Caco-2 (cell line): ENCODE results near the gene ZNF609. TPM values are rescaled to one million over a fixed set of nuclear protein-coding genes. Genes with fewer than 3 reads are reported as not detected.

Experiments
- BruUV-seq: library from RNA; stranded (reverse); fragments of 400-500 nt; replicated peaks from 2 replicates; lab custom pipeline; 2021; lab: Mats Ljungman, UMichigan
- CTCF ChIA-PET: fragments of 300-600 bp; sonication (Branson Sonifier 250); formaldehyde crosslinking; loops from one replicate; lab custom pipeline; 2022; ENCODE audit warnings: antibody characterized with exemption; lab: Charles Lee
- POLR2A ChIA-PET: fragments of 300-600 bp; sonication (Branson Sonifier 250); formaldehyde crosslinking; loops from one replicate; lab custom pipeline; 2022; ENCODE audit warnings: antibody characterized with exemption; lab: Charles Lee
- DNase-seq, 2 experiments: peaks; one replicate each; pipeline versions ENCODE4 v3.0.0 to v3.0.0-alpha.2; 2020 to 2022
- H3K27me3 ChIP-seq: replicated peaks from 2 replicates; pipeline ENCODE4 v1.6.0; 2011; ENCODE audit warnings: low read length; ENCODE audit not compliant: control insufficient read depth, insufficient read depth
- H3K36me3 ChIP-seq: 2 replicates; pipeline ENCODE4 v1.5.1; 2011; ENCODE audit warnings: low read length; ENCODE audit not compliant: control insufficient read depth, insufficient read depth
- H3K4me1 ChIP-seq: fragments of 250-450 bp; sonication (Bioruptor Pico); 2 replicates; pipeline ENCODE4 v1.5.1; 2020; ENCODE audit warnings: mild to moderate bottlenecking
- H3K4me3 ChIP-seq: 2 replicates; pipeline ENCODE4 v1.5.1; 2011; ENCODE audit warnings: low read depth, mild to moderate bottlenecking, control low read depth, low read length
- H3K9me3 ChIP-seq: fragments of 250-450 bp; sonication (Bioruptor Pico); 2 replicates; pipeline ENCODE4 v1.5.1; 2020; ENCODE audit warnings: mild to moderate bottlenecking, moderate library complexity
- H3K27ac Mint-ChIP-seq: one replicate; pipeline ENCODE4 v1.8.0; 2022; ENCODE audit warnings: mixed read lengths; ENCODE audit not compliant: unreplicated experiment
- H3K27me3 Mint-ChIP-seq: one replicate; pipeline ENCODE4 v1.8.0; 2022; ENCODE audit warnings: mixed read lengths; ENCODE audit not compliant: insufficient read depth, unreplicated experiment
- H3K36me3 Mint-ChIP-seq: one replicate; pipeline ENCODE4 v1.8.0; 2022; ENCODE audit warnings: mild to moderate bottlenecking, mixed read lengths; ENCODE audit not compliant: insufficient read depth, unreplicated experiment
- H3K4me1 Mint-ChIP-seq: one replicate; pipeline ENCODE4 v1.8.0; 2022; ENCODE audit warnings: low read depth, mixed read lengths; ENCODE audit not compliant: unreplicated experiment
- H3K4me3 Mint-ChIP-seq: one replicate; pipeline ENCODE4 v1.8.0; 2022; ENCODE audit warnings: mild to moderate bottlenecking, moderate library complexity, mixed read lengths; ENCODE audit not compliant: unreplicated experiment
- H3K9me3 Mint-ChIP-seq: one replicate; pipeline ENCODE4 v1.8.0; 2022; ENCODE audit warnings: mixed read lengths; ENCODE audit not compliant: unreplicated experiment
- intact Hi-C: fragments of 100-400 bp; cut with micrococcal nuclease; formaldehyde crosslinking; loops from one replicate; pipeline ENCODE4 v1.10.0; 2022; ENCODE audit not compliant: unreplicated experiment
- total RNA-seq: library from RNA; stranded (reverse); gene quantifications from 2 replicates; pipeline ENCODE4 v1.2.3, GENCODE V29; 2022
- TF ChIP-seq, protein P1 (sequence below), 2 experiments: fragments of 200-600 bp in 1 of 2; IDR thresholded peaks; 1 replicate in 1 of 2; 2 replicates in 1 of 2; pipeline versions ENCODE4 v1.5.1 to v1.8.0; 2011 to 2022; ENCODE audit warnings: antibody characterized with exemption in 1 of 2, control low read depth in 1 of 2, inconsistent platforms in 1 of 2, low read depth in 1 of 2, low read length in 1 of 2, mild to moderate bottlenecking in 1 of 2, moderate library complexity in 1 of 2; ENCODE audit not compliant: insufficient read depth in 1 of 2, severe bottlenecking in 1 of 2, unreplicated experiment in 1 of 2

The ZNF609 gene
- total RNA-seq, 1 experiment from 2014 or later = 30.1 TPM

DNA sequence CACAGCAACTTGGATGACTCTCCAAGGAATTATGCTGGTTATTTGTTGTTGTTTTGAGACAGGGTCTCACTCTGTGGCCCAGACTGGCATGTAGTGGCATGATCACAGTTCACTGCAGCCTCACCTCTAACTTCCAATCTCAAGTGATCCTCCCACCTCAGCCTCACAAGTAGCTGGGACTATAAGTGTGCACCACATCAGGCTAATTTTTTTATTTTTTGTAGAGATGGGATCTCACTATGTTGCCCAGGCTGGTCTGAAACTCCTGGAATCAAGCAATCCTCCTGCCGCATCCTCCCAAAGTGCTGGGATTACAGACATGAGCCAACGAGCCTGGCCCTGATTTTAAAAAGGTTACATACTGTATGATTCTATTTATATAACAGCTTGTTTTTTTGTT is 252.0 kb downstream of the ZNF609 start:
- Histone ChIP-seq H3K4me3 (no peak overlapping the region), H3K9me3 (no peaks in the 10 kb centered on the region), H3K27me3 (no peaks in the 10 kb centered on the region), H3K36me3 (no peaks in the 10 kb centered on the region), H3K4me1 (no peaks in the 10 kb centered on the region)
- intact Hi-C loops = no loop called here
- ChIA-PET CTCF (interaction anchor here (0.7 kb wide), 1 partner anchor 559 kb away, joined by 9 read pairs; no protein-coding TSS in a partner anchor), POLR2A (no interaction called here)
- Mint-ChIP-seq H3K4me3 (no peak overlapping the region), H3K27ac (no peak overlapping the region), H3K9me3 (no peaks in the 10 kb centered on the region), H3K27me3 (no peaks in the 10 kb centered on the region), H3K4me1 (no peaks in the 10 kb centered on the region), H3K36me3 (no peaks in the 10 kb centered on the region)
- TF ChIP-seq, protein P1, sequence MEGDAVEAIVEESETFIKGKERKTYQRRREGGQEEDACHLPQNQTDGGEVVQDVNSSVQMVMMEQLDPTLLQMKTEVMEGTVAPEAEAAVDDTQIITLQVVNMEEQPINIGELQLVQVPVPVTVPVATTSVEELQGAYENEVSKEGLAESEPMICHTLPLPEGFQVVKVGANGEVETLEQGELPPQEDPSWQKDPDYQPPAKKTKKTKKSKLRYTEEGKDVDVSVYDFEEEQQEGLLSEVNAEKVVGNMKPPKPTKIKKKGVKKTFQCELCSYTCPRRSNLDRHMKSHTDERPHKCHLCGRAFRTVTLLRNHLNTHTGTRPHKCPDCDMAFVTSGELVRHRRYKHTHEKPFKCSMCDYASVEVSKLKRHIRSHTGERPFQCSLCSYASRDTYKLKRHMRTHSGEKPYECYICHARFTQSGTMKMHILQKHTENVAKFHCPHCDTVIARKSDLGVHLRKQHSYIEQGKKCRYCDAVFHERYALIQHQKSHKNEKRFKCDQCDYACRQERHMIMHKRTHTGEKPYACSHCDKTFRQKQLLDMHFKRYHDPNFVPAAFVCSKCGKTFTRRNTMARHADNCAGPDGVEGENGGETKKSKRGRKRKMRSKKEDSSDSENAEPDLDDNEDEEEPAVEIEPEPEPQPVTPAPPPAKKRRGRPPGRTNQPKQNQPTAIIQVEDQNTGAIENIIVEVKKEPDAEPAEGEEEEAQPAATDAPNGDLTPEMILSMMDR (IDR thresholded peaks at IDR 0.05; ENCODE audit: insufficient read depth in 1 of 2, low read depth in 1 of 2, low read length in 1 of 2, severe bottlenecking in 1 of 2, unreplicated experiment in 1 of 2) = no peak
- no peak for DNase-seq
- BruUV-seq = no TSS peak

- Histone ChIP-seq H3K27me3 (no peaks in the 10 kb centered on the region), H3K36me3 (no peaks in the 10 kb centered on the region), H3K4me1 (no peaks in the 10 kb centered on the region), H3K4me3 (no peak overlapping the region), H3K9me3 (no peaks in the 10 kb centered on the region)
- TF ChIP-seq, protein P1 (IDR thresholded peaks at IDR 0.05; ENCODE audit: insufficient read depth in 1 of 2, low read depth in 1 of 2, low read length in 1 of 2, severe bottlenecking in 1 of 2, unreplicated experiment in 1 of 2) = no peak
- ChIA-PET CTCF (no interaction called here), POLR2A (no interaction called here)
- no peaks in the 10 kb centered on the region for H3K9me3 Mint-ChIP-seq
- intact Hi-C loops = no loop called here
- DNase-seq = no peak
- no peaks in the 10 kb centered on the region for H3K27me3 Mint-ChIP-seq
- no peaks in the 10 kb centered on the region for H3K36me3 Mint-ChIP-seq
- no peaks in the 10 kb centered on the region for H3K4me1 Mint-ChIP-seq
- no peak overlapping the region for H3K27ac Mint-ChIP-seq
- H3K4me3 Mint-ChIP-seq = no peak overlapping the region
- BruUV-seq = no TSS peak
Observed at GRCh38 chr15:64713592-64713991, 253.2 kb downstream of the ZNF609 start.

GRCh38 chr15:64716452-64716851 is 256.1 kb downstream of the ZNF609 start:
- POLR2A ChIA-PET = no interaction called here
- no peak overlapping the region for H3K27ac Mint-ChIP-seq
- H3K36me3 Mint-ChIP-seq = no peaks in the 10 kb centered on the region

More at GRCh38 chr15:64716452-64716851, 256.1 kb downstream of the ZNF609 start:
- Mint-ChIP-seq H3K4me1 (no peaks in the 10 kb centered on the region), H3K9me3 (no peaks in the 10 kb centered on the region), H3K27me3 (no peaks in the 10 kb centered on the region), H3K4me3 (no peak overlapping the region)
- no peak for DNase-seq
- TF ChIP-seq, protein P1 (IDR thresholded peaks at IDR 0.05; ENCODE audit: insufficient read depth in 1 of 2, low read depth in 1 of 2, low read length in 1 of 2, severe bottlenecking in 1 of 2, unreplicated experiment in 1 of 2) = no peak
- CTCF ChIA-PET = interaction anchor here (1.1 kb wide), 1 partner anchor 15 kb away, joined by 3 read pairs; no protein-coding TSS in a partner anchor
- Histone ChIP-seq H3K9me3 (no peaks in the 10 kb centered on the region), H3K4me3 (no peak overlapping the region), H3K36me3 (no peaks in the 10 kb centered on the region), H3K4me1 (no peaks in the 10 kb centered on the region), H3K27me3 (no peaks in the 10 kb centered on the region)
- BruUV-seq = no TSS peak
- intact Hi-C loops = no loop called here
